HG03103 (cell line): Measurements from ENCODE around the gene JRKL.
"Not testable (repeated sequence)": the region's sequence is repeated elsewhere in the genome, so short reads cannot be mapped to it uniquely, and the experiment has no call there.

ENCODE experiments used
- ATAC-seq: cut with Tn5 transposase; IDR thresholded peaks from one replicate; pipeline ENCODE4 v1.9.1; 2021; ENCODE audit warnings: low read depth; ENCODE audit not compliant: unreplicated experiment

The JRKL gene

DNA sequence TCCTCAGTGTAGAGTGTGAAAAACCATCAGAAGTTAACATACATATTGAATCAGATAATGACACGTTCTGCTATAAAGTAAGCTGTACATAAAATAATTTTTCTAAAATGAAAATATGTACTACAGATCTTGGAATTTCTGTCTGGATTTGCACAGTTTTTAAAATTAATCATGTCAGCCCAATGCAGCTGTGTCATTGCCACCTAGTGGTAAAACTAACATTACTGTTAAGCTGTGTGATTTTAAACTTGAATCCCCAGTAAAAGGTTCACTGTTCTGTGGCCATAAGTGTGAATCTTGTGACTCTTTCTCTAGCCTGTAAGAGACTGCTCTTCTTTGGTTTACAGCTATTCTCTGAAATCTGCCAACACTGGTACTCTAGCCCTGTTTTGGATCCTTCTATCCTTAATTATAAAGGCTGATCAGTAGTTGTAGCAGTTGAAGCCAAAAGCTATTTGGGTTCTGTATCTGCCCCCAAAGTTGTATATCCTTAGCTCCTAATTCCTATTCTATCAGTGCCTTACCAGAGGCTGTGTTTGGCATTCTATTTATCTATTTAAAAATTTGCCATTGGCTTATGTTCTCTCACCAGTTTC lies 4.0 kb downstream of the JRKL start:
- ATAC-seq, result no peak

DNA sequence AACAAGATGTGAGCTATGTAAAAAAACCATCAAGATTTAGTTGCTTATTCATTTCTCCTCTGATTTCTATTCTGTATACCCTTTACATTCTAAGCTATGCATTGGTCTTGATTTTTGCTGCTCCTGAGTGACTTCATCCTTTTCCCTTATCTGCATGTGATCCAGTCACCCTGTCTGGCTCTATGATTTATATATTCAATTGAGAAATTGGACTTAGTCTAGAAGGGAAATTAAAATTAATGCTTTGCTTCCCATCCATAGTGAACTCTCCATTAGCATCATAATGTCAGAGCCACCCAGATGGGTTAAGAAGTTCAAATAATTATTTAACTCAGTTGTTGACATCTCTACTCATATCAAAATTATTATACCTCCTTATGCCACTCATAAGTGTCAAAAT lies 5.0 kb downstream of the JRKL start:
- no peak for ATAC-seq

DNA sequence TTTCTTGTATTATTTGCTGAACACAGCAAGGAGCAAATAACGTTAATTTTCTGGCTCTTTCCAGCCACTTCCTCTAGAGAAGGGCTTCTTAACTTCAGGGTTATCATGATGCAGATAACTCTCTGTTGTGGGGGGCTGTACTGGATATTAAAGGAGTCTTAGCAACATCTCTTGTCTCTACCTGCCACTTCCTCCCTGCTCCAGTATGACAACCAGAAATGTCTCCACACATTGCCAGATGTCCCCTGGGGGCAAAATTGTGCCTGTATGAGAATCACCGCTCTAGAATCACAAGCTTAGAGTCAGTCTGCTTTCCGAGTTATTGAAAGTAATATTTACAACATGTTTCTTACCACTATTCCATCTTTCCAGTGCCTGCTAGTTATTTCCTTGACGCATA lies 6.8 kb downstream of the JRKL start:
- ATAC-seq, result no peak

DNA sequence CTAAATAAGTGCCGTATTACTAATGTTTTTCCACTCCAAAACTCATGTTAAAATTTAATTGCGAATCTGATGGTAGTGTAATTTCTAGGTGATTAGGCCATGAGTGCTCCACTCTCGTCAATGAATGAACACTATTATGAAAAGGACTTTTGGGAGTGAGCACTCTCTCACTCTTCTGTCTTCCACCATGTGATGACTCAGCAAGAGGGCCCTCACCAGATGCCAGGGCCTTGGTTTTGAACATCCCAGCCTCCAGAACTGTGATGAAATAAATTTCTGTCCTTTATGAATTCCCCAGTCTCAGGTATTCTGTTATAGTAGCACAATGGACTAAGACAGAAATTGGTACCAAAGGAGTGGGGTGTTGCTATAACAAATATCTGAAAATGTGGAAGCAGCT lies 8.1 kb downstream of the JRKL start:
- ATAC-seq, result no peak

DNA sequence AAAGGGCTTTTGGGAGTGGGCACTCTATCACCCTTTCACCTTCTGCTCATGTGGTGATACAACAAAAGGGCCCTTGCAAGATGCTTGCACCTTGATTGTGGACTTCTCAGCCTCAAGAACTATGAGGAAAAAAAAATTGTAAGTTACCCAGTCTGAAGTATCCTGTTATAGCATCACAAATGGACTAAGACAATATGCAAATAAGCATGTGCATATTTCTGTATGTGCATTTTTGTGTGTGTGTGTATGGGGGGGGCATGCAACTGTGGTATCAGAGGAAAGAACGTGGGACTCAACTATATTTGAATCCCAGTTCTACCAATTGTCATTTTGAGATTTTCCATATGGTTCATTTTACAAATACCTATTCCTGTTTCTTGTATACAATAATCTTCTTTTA lies 10.9 kb downstream of the JRKL start:
- ATAC-seq, result no peak

DNA sequence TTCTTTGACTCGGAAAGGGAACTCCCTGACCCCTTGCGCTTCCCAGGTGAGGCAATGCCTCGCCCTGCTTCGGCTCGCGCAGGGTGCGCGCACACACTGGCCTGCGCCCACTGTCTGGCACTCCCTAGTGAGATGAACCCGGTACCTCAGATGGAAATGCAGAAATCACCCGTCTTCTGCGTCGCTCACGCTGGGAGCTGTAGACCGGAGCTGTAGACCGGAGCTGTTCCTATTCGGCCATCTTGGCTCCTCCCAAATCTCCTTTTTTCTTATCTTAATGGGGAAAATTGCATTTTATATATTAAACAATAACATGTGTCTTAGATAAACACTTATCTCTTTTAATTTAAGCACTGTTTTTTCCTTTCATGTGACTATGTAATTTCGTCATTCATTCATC lies 21.6 kb downstream of the JRKL start:
- ATAC-seq, result not testable (repeated sequence)

DNA sequence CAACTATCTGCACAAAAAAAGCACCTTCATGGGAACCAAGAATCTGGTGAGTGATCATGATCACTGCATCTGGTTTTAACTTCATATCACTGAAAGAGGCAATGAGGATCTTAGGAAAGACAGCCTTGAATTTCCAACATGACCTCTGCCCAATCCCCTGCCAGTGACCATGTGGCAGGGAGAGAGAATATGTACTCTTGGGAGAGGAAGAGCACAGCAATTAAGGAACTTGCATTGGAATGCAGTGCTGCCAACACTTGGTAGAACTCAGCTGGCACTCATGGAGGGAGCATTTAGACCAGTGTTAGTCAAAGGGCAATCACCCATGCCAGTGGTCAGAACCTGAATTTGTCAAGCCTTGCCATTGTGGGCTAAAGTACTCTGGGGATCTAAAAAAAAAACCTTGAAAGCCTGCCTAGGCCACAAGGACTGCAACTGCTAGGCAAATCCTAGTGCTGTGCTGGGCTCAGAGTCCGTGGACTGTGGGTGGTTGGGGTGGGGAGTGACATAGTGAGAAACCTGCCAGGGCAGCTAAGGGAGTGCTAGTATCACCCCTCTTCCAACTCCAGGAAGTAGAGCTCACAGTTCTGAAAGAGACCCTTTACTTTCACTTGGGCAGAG lies 23.1 kb downstream of the JRKL start:
- ATAC-seq, result no peak

DNA sequence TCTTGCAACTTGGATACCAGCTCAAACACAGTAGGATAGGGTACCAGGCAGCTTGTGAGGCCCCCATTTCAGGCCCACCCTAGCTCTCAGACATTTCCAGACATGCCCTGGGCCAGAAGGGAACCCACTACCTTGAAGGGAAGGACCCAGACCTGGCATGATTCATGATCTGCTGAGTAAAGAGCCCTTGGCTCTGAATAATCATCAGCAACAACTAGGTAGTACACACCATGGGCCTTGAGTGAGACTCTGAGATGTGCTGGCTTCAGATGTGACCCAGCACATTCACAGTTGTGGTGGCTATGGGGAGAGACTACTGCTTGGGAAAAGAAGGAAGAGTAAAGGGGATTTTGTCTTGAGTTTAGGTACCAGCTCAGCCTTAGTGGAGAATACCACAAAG lies 23.6 kb downstream of the JRKL start:
- ATAC-seq, result no peak

DNA sequence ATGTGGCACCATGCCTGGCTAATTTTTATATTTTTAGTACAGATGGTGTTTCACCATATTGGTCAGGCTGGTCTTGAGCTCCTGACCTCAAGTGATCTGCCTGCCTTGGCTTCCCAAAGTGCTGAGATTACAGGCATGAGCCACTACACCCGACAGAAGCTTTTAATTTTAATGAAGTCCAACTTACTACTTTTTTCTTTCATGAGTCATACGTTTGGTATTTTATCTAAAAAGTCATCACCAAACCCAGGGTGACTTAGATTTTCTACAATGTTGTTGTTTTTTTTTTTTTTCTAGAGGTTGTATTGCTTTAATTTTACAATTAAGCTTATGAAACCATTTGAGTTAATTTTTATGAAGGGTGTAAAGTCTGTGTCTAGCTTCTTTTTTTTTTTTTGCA lies 34.9 kb downstream of the JRKL start:
- ATAC-seq, result no peak

DNA sequence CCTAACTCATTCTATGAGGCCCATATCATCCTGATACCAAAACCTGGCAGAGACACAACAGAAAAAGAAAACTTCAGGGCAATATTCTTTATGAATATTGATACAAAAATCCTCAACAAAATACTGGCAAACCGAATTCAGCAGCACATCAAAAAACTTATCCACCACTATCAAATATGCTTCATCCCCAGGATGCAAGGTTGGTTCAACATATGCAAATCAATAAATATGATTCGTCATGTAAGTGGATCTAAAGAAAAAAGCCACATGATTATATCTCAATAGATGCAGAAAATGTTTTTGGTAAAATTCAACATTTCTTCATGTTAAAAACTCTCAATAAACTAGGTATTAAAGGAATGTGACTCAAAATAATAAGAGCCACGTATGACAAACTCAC lies 40.9 kb downstream of the JRKL start:
- no peak for ATAC-seq

DNA sequence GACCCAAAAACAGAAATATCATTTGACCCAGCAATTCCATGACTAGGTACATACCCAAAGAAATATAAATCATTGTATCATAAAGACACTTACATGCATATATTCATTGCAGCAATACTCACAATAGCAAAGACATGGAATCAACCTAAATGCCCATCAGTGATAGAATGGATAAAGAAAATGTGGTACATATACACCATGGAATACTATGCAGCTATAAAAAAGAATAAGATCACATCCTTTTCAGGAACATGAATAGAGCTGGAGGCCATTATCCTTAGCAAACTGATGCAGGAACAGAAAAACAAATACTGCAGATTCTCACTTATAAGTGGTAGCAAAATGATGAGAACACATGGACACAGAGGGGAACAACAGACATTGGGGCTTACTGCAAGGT lies 42.8 kb downstream of the JRKL start:
- ATAC-seq, result not testable (repeated sequence)
